GM18499 (cell line): Measurements from ENCODE around the gene COA5.
"Not testable (repeated sequence)": the region's sequence is repeated elsewhere in the genome, so short reads cannot be mapped to it uniquely, and the experiment has no call there.

Experiments used
- ATAC-seq: cut with Tn5 transposase; IDR thresholded peaks from one replicate; pipeline ENCODE4 v1.9.1; 2021; ENCODE audit warnings: moderate number of reproducible peaks; ENCODE audit not compliant: insufficient read depth, unreplicated experiment

The COA5 gene

DNA sequence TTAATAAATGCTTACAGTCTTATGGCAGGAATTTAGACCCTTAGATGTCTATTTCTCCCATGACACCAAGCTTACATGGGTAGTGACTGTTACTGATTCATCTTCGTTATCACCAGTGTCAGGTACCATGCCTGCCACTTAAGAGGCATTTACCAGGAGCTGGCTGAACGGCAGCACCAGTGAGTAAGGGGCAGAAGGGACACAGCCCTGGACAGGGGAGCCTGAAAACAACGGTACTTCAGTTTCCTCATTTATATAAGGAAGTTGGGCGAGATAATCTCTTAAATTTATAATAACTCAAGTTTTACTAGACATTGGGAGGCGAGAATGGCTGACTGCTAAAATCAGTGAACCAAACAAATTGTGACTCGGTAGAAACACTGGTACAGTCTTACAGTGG lies 1.2 kb downstream of the COA5 start:
- ATAC-seq, result no peak

DNA sequence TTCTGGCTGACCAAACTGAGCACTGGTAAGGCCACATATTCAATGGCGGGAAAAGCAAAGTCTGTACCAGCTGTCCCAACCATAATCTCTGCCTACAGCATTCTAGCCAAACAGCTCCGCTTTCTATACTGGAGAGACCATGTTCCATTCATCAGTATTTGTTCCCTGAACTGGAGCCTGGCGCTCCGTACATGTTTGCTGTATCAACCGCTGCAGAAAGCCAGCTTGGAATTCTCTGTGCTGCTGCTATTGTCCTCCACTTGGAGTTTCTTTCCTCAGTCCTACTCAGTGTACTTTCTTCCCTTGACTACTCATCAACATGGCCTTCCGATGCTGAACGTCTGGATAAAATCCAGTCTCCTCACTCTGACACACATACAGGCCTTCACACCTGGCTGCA lies 1.9 kb downstream of the COA5 start:
- ATAC-seq, result no peak

DNA sequence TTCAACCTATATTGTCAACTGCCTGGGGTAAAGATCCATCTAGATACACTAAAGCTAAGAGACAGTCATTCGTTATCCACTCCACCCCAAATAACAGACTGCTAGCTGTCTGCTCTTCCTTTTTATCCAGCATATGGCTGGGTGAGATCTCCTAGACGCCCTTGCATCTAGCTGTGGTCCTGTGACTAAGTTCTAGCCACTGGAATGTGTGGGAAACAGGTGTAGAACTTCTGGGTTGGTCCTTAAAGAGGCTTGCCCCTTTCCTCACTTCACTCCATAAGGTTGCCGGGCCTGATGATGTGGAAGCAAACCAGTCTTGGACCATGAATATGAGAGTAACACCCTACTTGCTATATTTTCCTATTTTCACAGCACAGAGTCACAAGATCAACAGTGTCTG lies 3.2 kb downstream of the COA5 start:
- ATAC-seq, result no peak

DNA sequence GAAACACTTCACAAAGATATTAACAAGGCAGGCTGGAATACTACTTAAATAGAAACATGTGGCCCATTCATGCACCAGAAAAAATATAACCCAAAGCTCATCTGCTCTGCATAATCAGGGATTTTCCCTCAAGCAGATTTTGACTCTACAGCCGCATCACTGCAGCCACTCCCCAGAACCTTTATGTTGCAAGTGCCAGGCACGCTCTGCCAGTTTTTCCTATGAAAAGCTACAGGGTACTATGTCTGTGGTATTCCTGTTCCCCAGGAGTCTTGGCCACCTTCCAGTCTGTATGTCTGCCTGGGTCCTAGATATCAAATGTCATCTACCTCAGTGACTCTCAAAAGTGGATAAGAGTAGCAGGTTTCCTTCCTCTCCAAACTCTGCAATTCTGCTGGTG lies 3.8 kb downstream of the COA5 start:
- ATAC-seq, result no peak

DNA sequence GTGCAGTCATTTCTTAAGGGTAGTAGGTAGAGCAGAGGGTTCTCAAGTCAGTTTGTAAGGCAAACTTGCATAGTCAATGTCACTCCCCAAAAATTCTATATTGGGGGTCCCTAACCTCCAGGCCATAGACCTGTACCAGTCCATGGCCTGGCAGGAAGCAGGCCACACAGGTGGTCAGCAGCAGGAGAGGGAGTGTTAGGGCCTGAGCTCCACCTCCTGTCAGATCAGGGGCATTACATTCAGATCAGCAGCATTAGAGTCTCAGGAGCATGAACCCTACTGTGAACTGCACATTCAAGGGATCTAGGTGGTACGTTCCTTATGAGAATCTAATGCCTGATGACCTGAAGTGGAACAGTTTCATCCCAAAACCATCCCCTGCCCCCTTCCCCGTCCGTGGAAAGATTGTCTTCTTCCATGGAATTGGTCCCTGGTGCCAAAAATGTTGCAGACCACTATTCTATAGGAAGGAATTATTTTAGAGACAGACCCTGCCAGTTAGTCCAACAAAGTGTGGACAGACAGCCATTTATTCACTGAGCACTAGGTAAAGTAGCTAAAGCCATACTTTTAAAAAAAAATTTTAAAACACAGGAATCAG lies 6.7 kb downstream of the COA5 start:
- no peak for ATAC-seq

DNA sequence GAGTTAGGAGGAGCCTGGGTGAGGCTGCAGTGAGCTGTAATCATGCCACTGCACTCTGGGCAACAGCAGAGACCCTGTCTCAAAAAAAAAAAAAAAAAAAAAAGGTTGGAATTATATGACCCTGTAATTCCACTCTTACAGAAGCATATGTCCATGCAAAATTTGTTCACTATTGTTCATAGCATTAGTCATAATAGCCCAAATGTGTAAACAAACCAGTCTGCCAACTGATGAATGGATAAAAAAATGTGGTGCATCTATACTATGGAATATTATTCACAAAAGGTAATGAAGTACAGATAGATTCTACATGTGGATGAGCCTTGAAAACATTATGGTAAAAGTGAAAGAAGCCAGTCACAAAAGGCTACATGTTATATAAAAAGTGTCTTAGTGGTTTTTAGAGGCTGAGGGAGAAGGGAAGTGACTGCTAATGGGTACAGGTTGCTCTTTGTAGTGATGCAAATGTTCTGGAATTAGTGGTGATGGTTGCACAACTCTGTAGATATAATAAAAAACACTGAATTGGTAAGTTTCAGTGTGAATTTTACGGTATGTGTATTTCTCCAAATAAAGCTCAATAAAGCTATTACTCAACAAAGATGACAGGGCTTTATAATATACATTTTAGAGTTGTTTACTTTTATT lies 9.4 kb downstream of the COA5 start:
- no peak for ATAC-seq

DNA sequence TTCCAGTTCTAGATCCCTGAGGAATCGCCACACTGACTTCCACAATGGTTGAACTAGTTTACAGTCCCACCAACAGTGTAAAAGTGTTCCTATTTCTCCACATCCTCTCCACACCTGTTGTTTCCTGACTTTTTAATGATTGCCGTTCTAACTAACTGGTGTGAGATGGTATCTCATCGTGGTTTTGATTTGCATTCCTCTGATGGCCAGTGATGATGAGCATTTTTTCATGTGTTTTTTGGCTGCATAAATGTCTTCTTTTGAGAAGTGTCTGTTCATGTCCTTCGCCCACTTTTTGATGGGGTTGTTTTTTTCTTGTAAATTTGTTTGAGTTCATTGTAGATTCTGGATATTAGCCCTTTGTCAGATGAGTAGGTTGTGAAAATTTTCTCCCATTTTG lies 13.6 kb downstream of the COA5 start:
- ATAC-seq, result not testable (repeated sequence)

DNA sequence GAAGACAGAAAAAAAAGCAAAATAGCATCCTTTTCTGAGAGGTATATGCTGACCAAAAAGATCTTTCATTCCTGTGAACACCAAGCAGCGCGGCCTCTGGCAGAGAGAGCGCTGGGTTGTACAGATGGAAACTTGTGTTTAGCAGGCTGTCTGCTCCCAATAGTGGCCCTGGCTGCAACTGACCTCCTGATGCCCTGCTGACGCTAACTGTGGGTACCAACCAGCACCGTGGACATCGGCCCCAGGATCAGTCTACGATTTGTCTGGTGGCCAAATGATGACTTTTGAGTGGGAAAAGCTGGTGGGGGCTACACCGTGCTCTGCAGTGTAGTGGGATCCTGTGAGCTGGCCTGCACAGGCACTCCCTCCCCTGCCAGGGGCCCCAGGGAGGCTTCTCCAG lies 15.7 kb downstream of the COA5 start:
- no peak for ATAC-seq

DNA sequence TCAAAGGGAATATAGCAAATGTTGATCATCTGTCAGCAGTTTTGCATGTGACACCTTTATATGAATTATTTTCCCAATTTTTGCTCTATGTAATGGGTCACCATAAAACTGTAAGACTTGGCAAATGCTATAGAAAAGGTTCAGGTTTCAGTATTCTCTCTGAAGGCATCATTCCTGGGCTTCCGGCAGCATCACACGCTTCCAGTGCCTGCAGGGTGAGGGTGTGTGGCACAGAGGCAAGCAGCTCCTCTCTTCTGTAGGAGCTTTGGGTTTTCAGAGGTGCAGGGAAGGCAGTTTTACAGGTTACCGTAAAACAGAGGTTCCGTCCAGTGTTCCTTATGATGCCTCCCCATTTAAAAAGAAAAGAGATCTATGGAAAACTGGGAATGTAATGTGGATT lies 18.8 kb downstream of the COA5 start:
- no peak for ATAC-seq

DNA sequence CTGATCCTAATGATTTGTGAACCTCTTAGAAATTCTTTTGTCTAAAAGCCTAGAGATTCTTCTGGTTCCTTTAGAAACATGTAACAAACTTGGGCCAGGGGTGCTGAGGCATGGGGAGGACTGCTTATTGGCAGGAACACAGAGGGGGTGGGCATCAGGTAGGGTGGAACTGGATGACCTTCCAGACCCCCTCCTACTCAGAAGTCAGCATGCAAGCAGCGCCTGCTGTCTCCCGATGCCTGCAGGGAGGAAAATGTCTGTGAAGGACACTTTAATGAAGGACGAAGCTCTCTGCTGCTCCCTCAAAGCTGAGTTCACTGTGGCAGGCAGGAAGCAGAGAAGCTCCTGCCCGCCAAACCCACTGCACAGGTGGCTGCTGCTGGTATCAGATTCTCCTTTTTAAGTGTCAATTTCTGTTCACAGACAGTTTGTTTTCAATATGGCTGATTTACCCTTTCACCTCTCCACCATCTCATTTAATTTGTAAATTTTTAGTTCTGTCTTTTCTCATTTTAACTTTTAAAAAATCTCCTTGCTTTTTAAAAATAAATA lies 19.4 kb downstream of the COA5 start:
- ATAC-seq, result no peak

DNA sequence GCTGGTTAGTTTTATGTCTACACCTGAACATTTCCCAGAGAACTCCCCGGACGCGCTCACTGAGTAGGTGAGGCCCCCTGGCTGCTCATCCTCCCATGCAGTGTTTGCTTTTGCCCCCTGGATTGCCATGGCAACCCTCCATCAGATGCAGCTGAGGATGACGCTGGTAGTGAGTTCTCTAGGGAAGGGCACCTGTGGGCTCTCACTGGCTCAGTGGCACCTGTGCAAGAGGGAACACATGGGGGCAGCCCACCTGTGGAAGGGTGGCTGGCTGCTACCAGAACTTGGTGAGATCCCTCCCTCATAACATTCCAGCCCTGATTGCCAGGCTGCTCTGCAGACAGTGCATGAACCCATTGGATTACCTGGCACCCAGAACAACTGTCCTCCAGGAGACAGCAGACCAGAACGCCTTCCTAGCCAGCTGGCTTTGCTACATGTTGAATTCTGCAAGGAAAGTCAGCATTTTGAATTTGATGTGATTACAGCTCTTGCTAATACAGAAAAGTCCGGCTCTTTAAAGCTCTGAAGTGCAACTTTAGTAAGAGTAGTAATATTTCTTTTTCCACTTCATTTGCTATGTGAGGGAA lies 21.7 kb downstream of the COA5 start:
- no peak for ATAC-seq

DNA sequence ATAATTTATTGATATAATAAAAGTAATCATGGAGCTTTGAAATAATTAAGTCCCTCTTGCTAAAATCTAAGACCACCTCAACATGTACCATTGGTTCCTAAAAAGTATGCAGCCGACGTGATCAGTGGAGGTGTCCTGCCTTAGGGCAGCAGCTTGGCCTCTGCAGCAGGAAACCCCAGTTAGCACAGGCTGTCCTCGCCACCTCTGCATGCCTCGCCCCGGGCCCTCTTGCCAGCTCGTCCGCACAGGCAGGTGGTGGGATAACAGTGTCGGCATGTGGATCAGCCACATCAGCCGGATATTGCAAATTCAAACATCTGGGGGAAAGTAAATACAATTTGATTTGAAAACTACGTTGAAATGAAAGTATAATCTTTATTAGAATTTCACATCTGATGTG lies 22.9 kb downstream of the COA5 start:
- no peak for ATAC-seq

DNA sequence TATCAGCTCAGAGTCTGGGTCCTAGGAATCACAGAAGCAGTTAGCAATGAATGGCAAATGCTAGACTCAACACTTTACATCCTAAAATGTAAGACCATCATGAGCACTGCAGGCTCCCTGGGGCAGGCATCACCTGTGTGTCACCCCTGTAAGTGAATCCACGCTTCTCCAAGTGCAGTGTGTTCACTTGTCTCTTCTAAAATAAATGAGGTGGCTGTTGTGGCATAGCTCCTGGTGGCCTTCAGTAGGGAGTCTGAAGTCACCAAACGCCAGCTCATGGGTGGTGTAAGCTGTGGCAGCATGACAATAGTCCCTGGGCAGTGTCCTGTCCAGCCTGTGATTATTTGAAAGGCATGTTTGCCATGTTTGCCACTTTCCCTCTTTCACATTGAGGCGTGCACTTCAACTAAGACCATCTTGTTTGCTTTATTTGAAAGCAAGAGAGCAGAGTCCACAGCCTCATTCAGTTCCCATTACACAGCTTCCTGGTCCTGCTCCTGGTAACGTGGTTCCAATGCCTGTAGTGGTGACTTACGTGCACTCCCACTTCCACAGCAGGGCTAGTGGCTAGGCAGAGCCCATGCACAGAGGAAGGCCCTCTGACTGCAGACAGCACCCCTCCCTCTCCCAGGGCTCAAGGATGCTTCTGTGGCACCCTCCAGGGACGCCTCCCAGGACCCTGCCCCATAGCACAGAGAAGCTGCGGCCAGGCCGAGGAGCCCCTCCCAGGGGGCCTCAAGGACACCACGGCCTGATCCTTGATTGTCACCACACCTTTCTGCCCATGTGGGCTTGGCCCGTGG lies 24.3 kb downstream of the COA5 start:
- no peak for ATAC-seq

DNA sequence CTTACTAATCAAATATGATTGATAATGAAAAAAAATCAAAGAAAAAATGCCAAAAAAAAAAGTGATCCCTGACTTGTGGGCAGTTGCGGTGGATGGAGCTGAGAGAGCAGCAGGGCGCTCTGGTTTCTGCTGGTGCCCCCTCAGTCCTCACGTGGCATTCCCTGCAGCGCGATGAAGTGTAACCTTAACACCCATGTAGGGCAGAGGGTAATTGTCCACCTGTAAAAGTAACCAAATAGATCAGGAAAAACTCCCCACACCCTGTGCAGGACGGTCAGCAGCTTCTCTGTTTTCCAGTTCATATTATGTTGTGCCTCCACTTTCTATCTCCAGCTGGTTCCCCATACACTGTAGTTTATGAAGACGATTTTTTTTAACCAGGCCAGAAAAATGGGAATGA lies 25.0 kb downstream of the COA5 start:
- no peak for ATAC-seq

DNA sequence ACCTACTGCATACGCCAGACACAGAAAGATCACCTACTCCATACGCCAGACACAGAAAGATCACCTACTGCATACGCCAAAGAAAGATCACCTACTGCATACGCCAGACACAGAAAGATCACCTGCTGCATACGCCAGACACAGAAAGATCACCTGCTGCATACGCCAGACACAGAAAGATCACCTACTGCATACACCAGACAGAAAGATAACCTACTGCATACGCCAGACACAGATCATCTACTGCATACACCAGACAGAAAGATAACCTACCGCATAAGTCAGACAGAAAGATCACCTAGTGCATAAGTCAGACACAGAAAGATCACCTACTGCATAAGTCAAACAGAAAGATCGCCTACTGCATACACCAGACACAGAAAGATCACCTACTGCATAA lies 25.8 kb downstream of the COA5 start:
- ATAC-seq, result no peak

DNA sequence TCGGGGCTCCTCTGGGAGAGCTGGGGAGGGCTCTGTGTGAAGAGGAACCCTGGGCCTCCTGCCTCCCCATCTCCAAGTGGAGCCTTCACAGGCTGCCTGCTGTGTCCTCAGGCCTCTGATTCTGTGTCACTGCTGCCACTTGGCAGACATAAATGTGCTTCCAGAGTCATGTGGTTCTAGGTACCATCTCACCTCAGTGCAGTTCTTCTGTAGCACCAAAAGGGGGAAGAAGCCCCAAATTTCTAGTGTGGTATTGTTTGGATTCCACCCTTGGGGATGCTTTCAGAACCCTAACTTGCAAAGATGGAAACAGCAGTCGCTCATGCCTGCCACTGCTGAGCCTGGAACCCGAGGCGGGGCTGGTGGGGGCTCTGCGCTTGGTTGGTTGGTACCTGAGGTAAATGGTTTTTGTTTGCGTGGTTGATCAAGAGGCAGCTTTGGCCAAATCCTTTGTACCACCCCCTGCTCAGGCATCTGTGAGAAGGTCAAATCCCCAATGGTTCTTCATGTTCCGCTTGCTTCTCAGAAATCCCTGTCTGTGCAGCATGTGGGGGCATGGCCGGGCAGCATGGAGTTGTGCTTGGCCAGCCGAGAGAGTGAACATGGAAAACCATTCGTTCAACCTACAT lies 27.5 kb downstream of the COA5 start:
- no peak for ATAC-seq

DNA sequence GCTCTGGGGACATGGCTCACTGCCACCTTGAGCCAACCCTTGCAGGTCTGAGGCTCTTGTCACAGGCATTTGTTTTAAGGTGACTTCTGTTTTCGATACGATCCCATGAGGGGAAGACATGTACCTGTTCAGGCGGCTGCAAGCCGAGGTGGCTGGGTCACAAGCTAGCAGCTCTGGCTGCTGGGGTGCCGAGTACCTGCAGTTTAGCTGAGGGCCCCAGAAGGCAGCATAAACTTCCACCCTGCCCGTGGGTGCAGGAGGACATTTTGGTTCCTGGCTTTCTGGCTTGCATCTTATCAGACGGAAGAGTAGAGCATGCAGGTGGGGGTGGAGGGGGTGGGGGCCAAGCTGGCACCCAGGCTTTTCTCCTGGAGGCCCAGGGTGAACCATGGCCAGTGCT lies 28.4 kb downstream of the COA5 start:
- ATAC-seq, result no peak

DNA sequence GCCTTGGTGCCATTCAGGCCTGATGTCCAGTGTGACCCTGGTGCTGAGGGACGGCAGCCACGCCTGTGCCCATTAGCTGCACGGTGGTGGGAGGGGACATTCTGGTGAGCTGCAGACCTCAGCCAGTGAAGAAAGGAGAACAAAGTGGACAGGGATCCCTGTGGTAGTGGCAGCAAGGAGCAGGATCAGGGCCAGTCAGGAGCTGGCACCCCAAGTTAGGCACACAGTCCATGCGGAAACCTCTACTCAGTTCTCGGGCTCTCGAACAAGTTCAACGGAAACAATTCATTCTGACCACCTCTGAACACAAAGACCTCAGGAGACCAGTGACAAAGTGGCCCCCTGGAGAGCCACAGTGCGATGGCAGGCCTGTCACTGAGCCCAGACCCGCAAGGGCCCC lies 30.1 kb downstream of the COA5 start:
- no peak for ATAC-seq

DNA sequence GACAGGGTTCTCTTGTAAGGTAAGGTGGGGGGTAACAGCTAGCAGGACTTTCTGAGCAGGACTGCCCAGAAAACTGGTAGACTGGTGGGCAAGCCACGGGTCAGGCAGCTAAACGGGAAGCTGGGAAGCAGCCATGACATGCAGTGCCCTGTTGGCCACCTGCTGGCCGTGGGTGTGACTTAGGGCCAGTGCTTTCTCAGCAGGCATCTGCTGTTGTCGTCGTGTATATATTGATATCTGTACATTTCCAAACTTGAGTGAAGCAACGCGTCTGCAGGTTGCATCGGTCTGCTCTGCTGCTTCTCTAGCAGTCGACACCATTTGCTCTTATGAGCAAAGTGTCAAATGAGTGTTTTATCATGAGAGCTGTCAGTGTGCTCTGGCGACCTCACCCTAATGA lies 31.0 kb downstream of the COA5 start:
- no peak for ATAC-seq

DNA sequence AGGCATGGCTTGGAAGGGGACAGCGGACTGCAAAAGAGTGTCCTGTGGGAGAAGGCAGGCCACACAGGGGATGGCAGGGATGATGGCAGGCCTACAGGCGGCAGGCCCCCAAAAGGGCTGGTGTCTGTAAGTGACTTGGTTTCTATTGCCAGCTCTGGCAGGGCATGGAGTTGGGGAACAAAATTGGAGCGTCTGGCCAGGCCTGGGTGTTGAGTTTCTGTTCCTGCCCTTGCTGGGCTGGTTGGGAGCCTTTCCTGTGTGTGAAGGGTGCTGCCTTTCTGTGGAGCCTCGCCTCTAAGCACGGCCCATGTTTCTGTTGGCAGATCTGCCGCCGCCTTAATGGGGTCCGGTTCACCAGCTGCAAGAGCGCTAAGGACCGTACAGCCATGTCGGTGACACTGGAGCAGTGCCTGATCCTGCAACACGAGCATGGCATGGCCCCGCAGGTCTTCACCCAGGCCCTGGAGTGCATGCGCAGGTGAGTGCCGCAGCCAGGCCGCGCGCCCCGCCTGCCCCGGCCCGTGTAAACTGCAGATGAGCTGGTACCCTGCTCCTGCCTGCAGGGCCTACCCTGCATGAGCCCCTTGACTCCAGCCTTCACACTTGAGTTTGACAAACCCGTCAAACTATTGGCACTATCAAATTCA lies 31.5 kb downstream of the COA5 start:
- no peak for ATAC-seq
